Left ventricle myocardium inferior (tissue), 1 donor: ENCODE data around the gene INKA2. TPM values are rescaled to one million over a fixed set of nuclear protein-coding genes. Genes with fewer than 3 reads are reported as not detected.

Experiments
- DNase-seq: peaks from one replicate; pipeline ENCODE4 v3.0.0-alpha.2; 2020
- H3K27ac ChIP-seq: fragments of 200-600 bp; replicated peaks from 2 replicates; pipeline ENCODE4 v1.8.0; 2021
- H3K27me3 ChIP-seq: fragments of 200-600 bp; 2 replicates; pipeline ENCODE4 v1.8.0; 2021; ENCODE audit warnings: low read depth
- H3K36me3 ChIP-seq: fragments of 200-600 bp; 2 replicates; pipeline ENCODE4 v1.8.0; 2021
- H3K4me1 ChIP-seq: fragments of 200-600 bp; 2 replicates; pipeline ENCODE4 v1.8.0; 2021
- H3K4me3 ChIP-seq: fragments of 200-600 bp; 2 replicates; pipeline ENCODE4 v1.8.0; 2021; ENCODE audit warnings: mild to moderate bottlenecking, moderate library complexity
- H3K9me3 ChIP-seq: fragments of 200-600 bp; replicated peaks from 2 replicates; pipeline ENCODE4 v1.8.0; 2021
- CTCF ChIP-seq: fragments of 200-600 bp; IDR thresholded peaks from 2 replicates; pipeline ENCODE4 v1.8.0; 2021; ENCODE audit warnings: antibody characterized with exemption, mild to moderate bottlenecking, borderline replicate concordance
- intact Hi-C: fragments of 100-400 bp; cut with micrococcal nuclease; formaldehyde crosslinking; loops from one replicate; pipeline ENCODE4 v1.11.0; 2022
- total RNA-seq: library from RNA; stranded (reverse); fragmentation: NEBNext Ultra II Directional; extraction: Animal tissue kit (Norgen Biotek cat#: 25700); gene quantifications from one replicate; pipeline ENCODE4 v1.2.1, GENCODE V29; 2021
- donor health status: DM: no; HTN: yes; CAD: no; lungs with severe emphysema.

Gene INKA2
- total RNA-seq, 1 donor from 2014 or later, result 24.3 TPM

DNA sequence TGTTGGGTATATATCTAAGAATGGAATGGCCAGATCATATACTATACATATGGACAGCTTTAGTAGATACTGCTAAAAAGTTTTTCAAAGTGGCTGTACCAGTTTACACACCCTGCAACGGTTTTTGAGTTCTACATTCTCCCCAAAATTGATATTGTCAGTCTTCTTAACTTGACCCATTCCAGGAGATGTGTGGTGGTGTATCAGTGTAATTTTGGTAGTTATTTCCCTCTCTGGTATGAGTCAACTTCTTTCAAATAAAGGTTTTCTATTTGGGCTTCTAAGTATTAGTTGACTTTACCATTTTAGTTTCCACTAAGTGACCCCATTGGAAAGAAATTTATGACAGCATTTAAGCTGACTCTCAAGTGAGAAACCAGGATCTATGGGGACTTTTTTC, 29.2 kb downstream of the INKA2 start:
- H3K36me3 ChIP-seq, result peaks cover 73% of the 10 kb centered on the region
- TF ChIP-seq CTCF, result no peak
- no peak overlapping the region for H3K27ac ChIP-seq
- H3K4me1 ChIP-seq, result no peaks in the 10 kb centered on the region
- intact Hi-C loops, result no loop called here
- H3K27me3 ChIP-seq, result no peaks in the 10 kb centered on the region
- no peak overlapping the region for H3K4me3 ChIP-seq
- H3K9me3 ChIP-seq, result no peaks in the 10 kb centered on the region
- no peak for DNase-seq

DNA sequence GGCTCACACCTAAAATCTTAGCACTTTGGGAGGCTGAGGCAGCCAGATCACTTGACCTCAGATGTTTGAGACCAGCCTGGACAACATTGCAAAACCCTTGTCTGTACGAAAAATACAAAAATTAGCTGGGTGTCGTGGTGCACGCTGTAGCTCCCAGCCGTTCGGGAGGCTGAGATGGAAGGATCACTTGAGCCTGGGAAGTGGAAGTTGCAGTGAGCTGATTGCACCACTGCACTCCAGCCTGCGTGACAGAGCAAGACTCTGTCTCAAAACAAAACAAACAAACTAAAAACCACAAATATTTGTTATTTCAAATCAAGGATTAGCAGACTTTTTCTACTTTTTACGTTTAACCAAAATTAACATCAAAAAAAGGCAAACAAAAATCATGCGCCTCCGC, 31.3 kb downstream of the INKA2 start:
- H3K9me3 ChIP-seq, result no peaks in the 10 kb centered on the region
- TF ChIP-seq CTCF, result no peak
- intact Hi-C loops, result no loop called here
- DNase-seq, result no peak
- no peaks in the 10 kb centered on the region for H3K4me1 ChIP-seq
- H3K36me3 ChIP-seq, result peaks cover 85% of the 10 kb centered on the region
- H3K4me3 ChIP-seq, result no peak overlapping the region
- H3K27ac ChIP-seq, result no peak overlapping the region
- no peaks in the 10 kb centered on the region for H3K27me3 ChIP-seq

DNA sequence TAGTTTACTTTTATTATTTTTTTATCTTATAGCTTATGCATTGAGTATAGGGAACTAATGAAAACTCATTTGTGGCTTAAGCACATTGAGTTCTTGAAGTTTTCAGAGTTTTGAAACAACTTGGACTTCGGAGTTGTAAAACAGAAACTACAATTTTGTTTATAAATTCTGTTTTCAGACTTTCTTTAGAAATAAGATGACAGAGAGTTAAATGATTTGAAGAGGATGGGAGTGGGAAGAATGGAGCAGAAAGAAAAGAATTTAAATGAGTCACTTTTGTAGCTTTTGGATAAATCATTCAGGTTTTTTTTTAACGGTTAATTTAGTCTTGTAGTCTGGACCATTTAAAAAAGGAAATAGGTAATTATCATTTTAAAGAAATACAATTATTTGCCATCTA, 32.3 kb downstream of the INKA2 start:
- Histone ChIP-seq H3K4me3 (no peak overlapping the region), H3K9me3 (no peaks in the 10 kb centered on the region), H3K36me3 (peaks cover 84% of the 10 kb centered on the region), H3K4me1 (no peaks in the 10 kb centered on the region), H3K27ac (no peak overlapping the region), H3K27me3 (no peaks in the 10 kb centered on the region)
- TF ChIP-seq CTCF, result no peak
- no peak for DNase-seq
- intact Hi-C loops, result no loop called here

DNA sequence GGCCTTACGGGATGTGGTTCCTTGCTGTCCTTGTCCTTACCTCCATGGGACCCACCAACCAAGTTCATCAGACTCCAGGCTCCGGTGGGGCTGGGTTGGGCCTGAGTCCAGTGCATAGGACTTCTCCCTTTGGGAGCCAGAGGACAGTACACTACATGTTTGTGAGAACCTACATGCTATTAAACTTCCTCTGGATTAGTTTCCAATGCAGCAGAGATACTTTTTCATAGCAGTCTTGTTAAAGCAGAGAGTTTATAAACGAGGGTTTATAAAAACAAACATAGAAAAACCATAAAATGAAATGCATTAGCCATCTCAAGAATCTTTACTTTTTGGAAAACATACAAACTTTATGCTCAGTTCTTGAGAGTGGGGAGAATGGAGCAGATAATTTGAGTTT, 33.4 kb downstream of the INKA2 start:
- no peak for DNase-seq
- Histone ChIP-seq H3K4me3 (no peak overlapping the region), H3K4me1 (no peaks in the 10 kb centered on the region), H3K27me3 (no peaks in the 10 kb centered on the region), H3K9me3 (no peaks in the 10 kb centered on the region), H3K36me3 (peaks cover 89% of the 10 kb centered on the region), H3K27ac (no peak overlapping the region)
- intact Hi-C loops, result no loop called here
- no peak for TF ChIP-seq CTCF

DNA sequence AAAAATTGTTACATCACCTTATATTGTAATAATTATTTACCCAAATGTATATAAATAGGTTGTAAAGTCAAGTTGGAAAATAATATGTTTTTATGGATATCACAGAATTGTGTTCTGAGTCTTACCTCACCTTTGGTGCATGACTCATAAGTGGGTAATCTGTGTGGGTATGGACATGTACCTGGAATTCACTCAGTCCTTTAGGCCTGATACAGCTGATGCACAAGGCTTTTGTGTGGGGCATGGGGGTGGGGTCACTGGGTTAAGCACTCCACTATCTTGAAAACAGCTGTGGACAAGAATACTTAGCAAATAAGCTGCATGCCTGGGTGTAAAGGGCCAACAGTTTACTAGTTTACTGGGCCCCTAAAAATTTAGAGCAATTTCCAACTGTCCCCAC, 34.4 kb downstream of the INKA2 start:
- Histone ChIP-seq H3K27me3 (no peaks in the 10 kb centered on the region), H3K9me3 (no peaks in the 10 kb centered on the region), H3K4me1 (no peaks in the 10 kb centered on the region), H3K4me3 (no peak overlapping the region), H3K27ac (no peak overlapping the region), H3K36me3 (peaks cover 94% of the 10 kb centered on the region)
- DNase-seq, result no peak
- intact Hi-C loops, result no loop called here
- no peak for TF ChIP-seq CTCF

DNA sequence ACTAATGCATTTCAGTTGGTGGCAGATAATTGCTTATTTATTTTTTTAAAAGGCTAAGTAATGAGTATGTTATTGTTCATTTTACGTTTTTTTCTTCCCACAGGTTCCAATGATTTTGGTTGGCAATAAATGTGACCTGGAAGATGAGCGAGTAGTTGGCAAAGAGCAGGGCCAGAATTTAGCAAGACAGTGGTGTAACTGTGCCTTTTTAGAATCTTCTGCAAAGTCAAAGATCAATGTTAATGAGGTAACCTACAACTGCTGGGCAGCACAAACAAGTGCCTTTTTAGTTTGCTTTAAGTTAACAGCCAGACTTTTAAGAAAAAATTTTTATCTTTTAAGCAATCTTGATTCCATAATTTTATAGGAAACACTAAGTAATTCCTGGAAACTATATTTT, 35.0 kb downstream of the INKA2 start:
- DNase-seq, result no peak
- no peaks in the 10 kb centered on the region for H3K4me1 ChIP-seq
- H3K36me3 ChIP-seq, result peaks cover 94% of the 10 kb centered on the region
- intact Hi-C loops, result no loop called here
- no peaks in the 10 kb centered on the region for H3K27me3 ChIP-seq
- H3K9me3 ChIP-seq, result no peaks in the 10 kb centered on the region
- H3K4me3 ChIP-seq, result no peak overlapping the region
- no peak for TF ChIP-seq CTCF
- no peak overlapping the region for H3K27ac ChIP-seq
